AG09309 (cell line): ENCODE measurements around the gene WWC2.

Experiments
- DNase-seq: peaks from one replicate; pipeline ENCODE4 v3.0.0-alpha.2; 2010; ENCODE audit warnings: low read depth
- H3K4me3 ChIP-seq: 2 replicates; pipeline ENCODE4 v1.5.1; 2011; ENCODE audit warnings: mild to moderate bottlenecking, low read depth, low read length, moderate library complexity; ENCODE audit not compliant: control insufficient read depth
- CTCF ChIP-seq: IDR thresholded peaks from 2 replicates; pipeline ENCODE4 v1.5.1; 2011; ENCODE audit warnings: mild to moderate bottlenecking, low read depth, low read length, inconsistent platforms; ENCODE audit not compliant: insufficient read depth, control insufficient read depth; ENCODE audit errors: missing control alignments

Gene WWC2

GRCh38 chr4:183173580-183174526, 74.8 kb downstream of the WWC2 start:
- no peak for TF ChIP-seq CTCF
- H3K4me3 ChIP-seq, result peak overlapping the region; percentile 5
- DNase-seq, result no peak

- TF ChIP-seq CTCF, result no peak
These were observed 76.7 kb downstream of the WWC2 start for GRCh38 chr4:183175631-183176232.

GRCh38 chr4:183177001-183177400, 77.9 kb downstream of the WWC2 start:
- no peak overlapping the region for H3K4me3 ChIP-seq
- no peak for TF ChIP-seq CTCF
- DNase-seq, result no peak

More at GRCh38 chr4:183175631-183176232, 76.7 kb downstream of the WWC2 start:
- H3K4me3 ChIP-seq, result no peak overlapping the region
- DNase-seq, result no peak

GRCh38 chr4:183178201-183178600, 79.1 kb downstream of the WWC2 start:
- no peak for TF ChIP-seq CTCF
- no peak for DNase-seq

GRCh38 chr4:183180096-183180495, 81.0 kb downstream of the WWC2 start:
- no peak overlapping the region for H3K4me3 ChIP-seq
- DNase-seq, result no peak
- TF ChIP-seq CTCF, result no peak

More at GRCh38 chr4:183178201-183178600, 79.1 kb downstream of the WWC2 start:
- no peak overlapping the region for H3K4me3 ChIP-seq

- TF ChIP-seq CTCF, result no peak
- no peak overlapping the region for H3K4me3 ChIP-seq
These were observed 81.6 kb downstream of the WWC2 start for GRCh38 chr4:183180621-183181020.

More at GRCh38 chr4:183180621-183181020, 81.6 kb downstream of the WWC2 start:
- no peak for DNase-seq
